Esophagus squamous epithelium (tissue), 5 donors: Measurements from ENCODE around the gene PPP3CA. TPM values are rescaled to one million over a fixed set of nuclear protein-coding genes. Genes with fewer than 3 reads are reported as not detected.

Source experiments
- DNase-seq: peaks from one replicate; lab custom pipeline; 2025; lab: John Stamatoyannopoulos, UW
- H3K27ac ChIP-seq, 4 donors: fragments of 200-600 bp; sonication (generic); one replicate each; pipeline ENCODE4 v1.5.1; 2016 to 2019; ENCODE audit warnings: mild to moderate bottlenecking in 1 of 4
- H3K27me3 ChIP-seq, 4 donors: fragments of 200-600 bp; sonication (generic); 1 replicate in 3 of 4; 2 replicates in 1 of 4; pipeline versions ENCODE4 v1.5.1 to v1.6.0; 2017 to 2021; ENCODE audit warnings: antibody characterized with exemption in 1 of 4
- H3K36me3 ChIP-seq, 3 donors: fragments of 200-600 bp; sonication (generic); one replicate each; pipeline ENCODE4 v1.5.1; 2016 to 2019
- H3K4me1 ChIP-seq, 3 donors: fragments of 200-600 bp; sonication (generic); one replicate each; pipeline ENCODE4 v1.5.1; 2017 to 2019
- H3K4me3 ChIP-seq, 4 donors: fragments of 200-600 bp; sonication (generic); 1 replicate in 3 of 4; 2 replicates in 1 of 4; pipeline ENCODE4 v1.5.1; 2016 to 2019; ENCODE audit warnings: mild to moderate bottlenecking in 2 of 4, moderate library complexity in 1 of 4
- H3K9me3 ChIP-seq, 3 donors: fragments of 200-600 bp; sonication (generic); one replicate each; pipeline ENCODE4 v1.5.1; 2016 to 2019
- CTCF ChIP-seq, 6 experiments: fragments of 450-650 bp in 4 of 6; fragments of 200-600 bp in 2 of 6; sonication (generic) in 2 of 6; IDR thresholded peaks; one replicate each; pipeline ENCODE4 v1.5.1; 2016 to 2019; ENCODE audit warnings: antibody characterized with exemption in 6 of 6, mild to moderate bottlenecking in 4 of 6, moderate library complexity in 4 of 6
- POLR2A ChIP-seq, 4 donors: fragments of 450-650 bp; IDR thresholded peaks; one replicate each; pipeline ENCODE4 v1.6.1; 2017; ENCODE audit warnings: antibody characterized with exemption in 4 of 4, mild to moderate bottlenecking in 4 of 4, moderate library complexity in 3 of 4
- WGBS, 2 donors: methylation state at CpG; one replicate each; pipeline ENCODE4 v1.1.5; 2018; 5-methylcytosine and 5-hydroxymethylcytosine counted together
- intact Hi-C: fragments of 100-400 bp; cut with DNase I; formaldehyde crosslinking; loops from one replicate; pipeline ENCODE4 v1.15.0; 2022
- total RNA-seq, 4 donors: library from RNA; depleted of rRNA; stranded (reverse); fragments of >200 nt; gene quantifications; one replicate each; pipeline ENCODE4 v1.1.0, GENCODE V29; 2016
- donor health status: DM: yes; HTN: yes; CAD: no.

The PPP3CA gene
- total RNA-seq, 4 donors from 2014 or later: 13.3 to 25.7 (median 17.5) TPM

GRCh38 chr4:101191302-101192098 is 155.8 kb downstream of the PPP3CA start:
- TF ChIP-seq CTCF (IDR thresholded peaks at IDR 0.05) (no peak), POLR2A (IDR thresholded peaks at IDR 0.05) (no peak)
- no peaks in the 10 kb centered on the region for H3K9me3 ChIP-seq
- H3K36me3 ChIP-seq: peaks cover 0 to 7% (median 0%) of the 10 kb centered on the region in 3 donors
- H3K4me1 ChIP-seq: peaks cover 0 to 40% (median 11%) of the 10 kb centered on the region in 3 donors
- peak overlapping the region in 1 of 4 donors; percentile 37 for H3K4me3 ChIP-seq
- intact Hi-C loops: no loop called here
- H3K27ac ChIP-seq: peak overlapping the region; percentile 22 to 82 (median 68)
- no peaks in the 10 kb centered on the region for H3K27me3 ChIP-seq
- WGBS, 2 donors: 46 to 50% methylated on average over 2 to 3 of the region's 4 CpGs
- DNase-seq: no peak

- no peak for DNase-seq
- no peaks in the 10 kb centered on the region for H3K27me3 ChIP-seq
- TF ChIP-seq CTCF (IDR thresholded peaks at IDR 0.05) (no peak), POLR2A (IDR thresholded peaks at IDR 0.05) (no peak)
- H3K4me3 ChIP-seq: no peak overlapping the region
- H3K4me1 ChIP-seq: peaks cover 0 to 40% (median 11%) of the 10 kb centered on the region in 3 donors
- WGBS, 2 donors: 82 to 83% methylated on average over 3 of the region's 3 CpGs
- H3K27ac ChIP-seq: peak overlapping the region in 3 of 4 donors; percentile 60 to 82 (median 75)
- H3K36me3 ChIP-seq: peaks cover 0 to 7% (median 0%) of the 10 kb centered on the region in 3 donors
- H3K9me3 ChIP-seq: no peaks in the 10 kb centered on the region
- intact Hi-C loops: no loop called here
Observed at GRCh38 chr4:101190751-101191150, 156.6 kb downstream of the PPP3CA start.

- no peak for DNase-seq
- 82 to 87% methylated on average over 4 of the region's 4 CpGs for WGBS, 2 donors
- H3K27ac ChIP-seq: no peak overlapping the region
- TF ChIP-seq CTCF (IDR thresholded peaks at IDR 0.05): no peak
- H3K27me3 ChIP-seq: no peaks in the 10 kb centered on the region
- no peak overlapping the region for H3K4me3 ChIP-seq
- H3K4me1 ChIP-seq: peaks cover 0 to 40% (median 11%) of the 10 kb centered on the region in 3 donors
- intact Hi-C loops: loop anchor here (10.0 kb wide), 1 partner anchor 156 kb away; the partner anchor contains the start of gene PPP3CA
- H3K36me3 ChIP-seq: no peaks in the 10 kb centered on the region
- no peaks in the 10 kb centered on the region for H3K9me3 ChIP-seq
Observed at GRCh38 chr4:101188906-101189305, 158.4 kb downstream of the PPP3CA start.

- TF ChIP-seq CTCF (IDR thresholded peaks at IDR 0.05) (peak in 4 of 6 experiments; percentile 26 to 56 (median 30)), POLR2A (IDR thresholded peaks at IDR 0.05) (no peak)
- DNase-seq: no peak
- no peak overlapping the region for H3K4me3 ChIP-seq
- peaks cover 0 to 3% (median 0%) of the 10 kb centered on the region in 3 donors for H3K36me3 ChIP-seq
- no peaks in the 10 kb centered on the region for H3K9me3 ChIP-seq
- intact Hi-C loops: loop anchor here (10.0 kb wide), 1 partner anchor 157 kb away; the partner anchor contains the start of gene PPP3CA
- no peaks in the 10 kb centered on the region for H3K27me3 ChIP-seq
- H3K27ac ChIP-seq: no peak overlapping the region
- 36 to 44% methylated on average over 5 of the region's 5 CpGs for WGBS, 2 donors
- peaks cover 0 to 40% (median 11%) of the 10 kb centered on the region in 3 donors for H3K4me1 ChIP-seq
Observed at GRCh38 chr4:101187841-101188240, 159.5 kb downstream of the PPP3CA start.

GRCh38 chr4:101186567-101187184 is 160.7 kb downstream of the PPP3CA start:
- no peak for DNase-seq
- H3K36me3 ChIP-seq: peaks cover 0 to 6% (median 0%) of the 10 kb centered on the region in 3 donors
- intact Hi-C loops: loop anchor here (10.0 kb wide), 1 partner anchor 158 kb away; the partner anchor contains the start of gene PPP3CA
- H3K4me3 ChIP-seq: no peak overlapping the region
- 92 to 96% methylated on average over 4 of the region's 4 CpGs for WGBS, 2 donors
- TF ChIP-seq POLR2A (IDR thresholded peaks at IDR 0.05): no peak
- no peak for TF ChIP-seq CTCF (IDR thresholded peaks at IDR 0.05)
- H3K4me1 ChIP-seq: peaks cover 0 to 28% (median 10%) of the 10 kb centered on the region in 3 donors
- no peak overlapping the region for H3K27ac ChIP-seq
- no peaks in the 10 kb centered on the region for H3K27me3 ChIP-seq
- no peaks in the 10 kb centered on the region for H3K9me3 ChIP-seq
